Ecto neural progenitor cell (in vitro differentiated cells): ENCODE data around the gene TARS2.

Source experiments
- DNase-seq: peaks from one replicate; pipeline ENCODE4 v3.0.0-alpha.2; 2018; ENCODE audit warnings: low spot score

The TARS2 gene

DNA sequence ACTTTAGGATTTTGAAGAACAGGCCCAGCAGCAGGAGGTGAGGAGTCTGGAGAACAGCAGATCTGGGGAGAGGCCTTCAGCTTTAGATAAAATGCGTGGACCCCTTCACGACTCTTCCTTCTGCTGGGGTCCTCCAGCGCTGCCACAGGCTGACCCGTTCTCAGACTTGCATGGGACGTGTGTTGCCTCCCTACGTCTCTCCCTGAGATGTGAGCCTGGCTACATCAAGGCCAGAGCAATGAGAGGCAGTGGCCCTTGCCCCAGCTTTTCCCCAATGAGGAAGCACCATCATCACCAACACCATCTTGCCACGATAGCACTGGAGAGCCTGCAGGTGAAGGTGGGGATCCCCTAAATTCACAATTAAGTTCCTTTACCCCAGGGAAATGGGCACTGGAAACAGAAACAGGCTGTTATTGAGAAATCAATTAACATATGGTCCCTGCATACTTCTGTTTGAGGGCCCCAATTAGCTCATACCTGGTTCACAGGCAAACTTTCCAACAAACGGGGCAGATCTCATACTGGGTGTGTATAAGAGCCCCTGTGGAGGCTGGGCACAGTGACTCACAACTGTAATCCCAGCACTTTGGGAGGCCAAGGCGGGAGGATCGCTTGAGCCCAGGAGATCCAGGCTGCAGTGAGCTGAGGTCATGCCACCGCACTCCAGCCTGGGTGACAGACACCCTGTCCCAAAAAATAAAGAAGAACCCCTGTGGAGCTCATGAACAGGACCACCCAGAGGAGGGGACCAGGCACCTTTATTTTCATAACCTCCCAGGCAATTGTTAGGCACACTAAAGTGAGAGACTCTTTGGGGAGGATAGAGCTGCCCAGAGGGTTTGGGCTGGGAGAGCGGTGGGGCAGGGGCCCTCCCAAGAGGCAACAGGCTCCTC lies 49.9 kb downstream of the TARS2 start:
- DNase-seq, result no peak

DNA sequence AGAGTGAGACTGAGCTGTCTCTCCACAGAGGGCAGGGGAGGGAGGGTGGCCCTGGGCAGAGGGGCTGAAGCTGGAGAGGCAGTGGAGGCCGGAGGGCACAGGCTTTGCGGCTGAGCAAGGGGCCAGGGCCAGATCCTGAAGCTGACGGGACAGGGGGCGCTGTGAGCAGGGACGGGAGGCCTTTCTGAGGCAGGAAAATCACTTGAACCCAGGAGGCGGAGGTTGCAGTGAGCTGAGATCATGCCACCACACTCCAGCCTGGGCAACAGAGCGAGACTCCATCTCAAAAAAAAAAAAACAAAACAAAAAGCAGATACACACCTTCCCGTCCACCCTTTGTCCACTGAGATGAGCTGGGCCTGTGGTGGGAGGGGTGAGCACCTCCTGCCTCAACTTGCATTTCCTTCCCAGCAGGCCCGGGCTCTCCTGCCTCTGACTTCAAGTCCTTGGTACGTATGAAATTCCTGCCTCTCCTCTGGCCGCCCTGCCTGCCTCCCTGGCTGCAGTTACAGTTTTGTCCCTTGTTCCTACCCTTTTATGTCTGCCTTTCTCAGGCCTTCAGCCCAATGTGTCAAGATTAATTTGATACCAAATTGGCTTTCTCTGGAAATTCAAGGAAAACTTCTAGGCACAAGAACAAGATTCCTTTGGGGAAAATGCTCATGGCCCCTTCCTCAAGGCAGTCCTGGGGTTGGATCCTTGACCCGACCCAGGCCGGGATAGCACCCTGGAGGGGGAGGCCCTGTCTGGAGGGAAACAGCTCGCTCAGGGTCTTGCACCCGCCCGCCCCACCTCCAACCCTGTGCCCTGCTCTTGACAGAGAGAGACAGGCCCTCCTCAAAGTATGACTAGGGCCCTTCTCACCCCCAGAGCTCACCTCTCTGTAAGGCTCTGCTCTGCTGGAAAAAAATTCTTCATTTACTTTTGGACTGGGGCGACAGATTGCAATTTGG lies 50.8 kb downstream of the TARS2 start:
- DNase-seq, result peak; percentile 71

- no peak for DNase-seq
These were observed 56.4 kb downstream of the TARS2 start for GRCh38 chr1:150543500-150544143.

DNA sequence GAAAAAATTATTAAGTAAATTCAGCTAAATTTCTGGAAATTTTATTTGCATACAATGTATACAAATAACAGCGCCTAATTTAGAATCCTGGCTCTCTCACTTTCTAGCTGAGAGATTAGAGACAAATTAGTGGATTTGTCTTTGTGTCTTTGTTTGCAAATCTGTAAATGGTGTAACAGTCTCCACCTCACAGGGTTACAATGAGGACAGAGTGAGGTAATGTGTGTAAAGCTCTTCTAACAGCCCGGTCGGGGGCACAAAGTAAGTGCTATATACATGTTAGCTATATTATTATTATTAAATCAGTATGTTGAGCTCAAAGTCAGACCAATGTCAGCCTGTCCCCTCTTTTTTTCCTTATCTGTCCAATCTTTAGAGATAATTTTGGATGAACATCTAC lies 57.0 kb downstream of the TARS2 start:
- DNase-seq, result no peak

GRCh38 chr1:150545486-150546032 lies 58.3 kb downstream of the TARS2 start:
- no peak for DNase-seq

DNA sequence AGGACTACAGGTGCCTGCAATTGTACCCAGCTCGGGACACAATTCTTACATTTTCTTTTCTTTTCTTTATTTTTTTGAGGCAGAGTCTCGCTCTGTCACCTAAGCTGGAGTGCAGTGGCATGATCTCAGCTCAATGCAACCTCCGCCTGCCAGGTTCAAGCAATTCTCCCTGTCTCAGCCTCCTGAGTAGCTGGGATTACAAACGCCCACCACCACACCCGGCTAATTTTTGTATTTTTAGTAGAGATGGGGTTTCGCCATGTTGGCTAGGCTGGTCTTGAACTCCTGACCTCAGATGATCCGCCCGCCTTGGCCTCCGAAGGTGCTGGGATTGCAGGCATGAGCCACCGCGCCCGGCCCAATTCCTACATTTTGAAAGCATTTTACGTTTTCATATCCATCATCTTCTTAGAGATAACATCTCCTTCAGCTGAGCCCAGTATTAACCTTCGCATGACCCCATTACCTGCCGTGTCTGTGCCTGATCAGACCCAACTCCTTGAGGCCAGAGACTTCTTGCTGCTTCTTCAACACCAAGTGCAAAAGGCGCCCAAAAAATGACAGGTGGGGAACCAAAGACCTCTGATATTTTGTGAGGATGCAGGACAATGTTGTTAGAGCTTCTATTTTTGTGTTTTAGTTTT lies 59.2 kb downstream of the TARS2 start:
- DNase-seq, result no peak

- no peak for DNase-seq
These were observed 61.1 kb downstream of the TARS2 start for GRCh38 chr1:150548324-150548631.

DNA sequence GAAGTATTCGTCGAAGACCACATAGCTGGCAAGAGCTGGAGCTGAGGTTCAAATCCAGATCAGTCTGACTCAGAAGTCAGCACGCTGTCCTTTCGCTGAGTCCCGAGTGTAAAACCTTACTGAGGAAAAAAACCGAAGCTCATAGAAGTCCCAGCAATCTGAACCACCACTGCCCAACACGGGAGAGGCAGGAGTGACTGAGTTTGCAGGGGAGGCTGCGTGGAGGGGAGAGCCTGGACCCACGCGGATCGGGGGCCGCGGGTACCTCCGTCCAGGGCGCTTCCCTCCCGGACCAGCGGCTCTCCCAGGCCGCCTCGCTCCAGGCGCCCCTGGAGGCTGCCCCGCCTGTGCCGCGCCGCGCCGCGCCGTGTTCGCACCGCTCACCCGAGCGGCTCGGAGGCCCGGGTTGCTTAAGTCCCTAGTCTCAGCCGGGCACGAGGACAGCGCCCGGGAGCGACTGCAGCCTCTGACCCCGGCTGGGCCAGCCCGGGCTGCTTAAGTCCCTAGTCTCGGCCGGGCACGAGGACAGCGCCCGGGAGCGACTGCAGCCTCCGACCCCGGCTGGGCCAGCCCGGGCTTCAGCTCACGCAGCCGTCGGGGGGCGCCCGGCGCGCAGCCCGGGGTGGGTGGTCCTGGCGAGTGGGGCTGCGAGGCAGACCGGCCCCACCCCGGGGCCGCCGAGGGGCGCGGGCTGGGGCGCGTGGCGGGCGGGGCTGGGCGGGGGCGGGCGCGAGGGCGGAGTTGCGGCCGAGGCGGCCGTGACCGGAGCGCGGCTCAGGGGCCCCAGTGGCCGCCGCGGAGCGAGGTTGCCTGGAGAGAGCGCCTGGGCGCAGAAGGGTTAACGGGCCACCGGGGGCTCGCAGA lies 61.6 kb downstream of the TARS2 start, which contains the start of gene ADAMTSL4:
Gene ADAMTSL4 (plus strand): TSS at position 777 of the 864 bp plus-strand sequence. CDS start 2,881 bp downstream, outside the sequence.
- DNase-seq, result peak; percentile 83

DNA sequence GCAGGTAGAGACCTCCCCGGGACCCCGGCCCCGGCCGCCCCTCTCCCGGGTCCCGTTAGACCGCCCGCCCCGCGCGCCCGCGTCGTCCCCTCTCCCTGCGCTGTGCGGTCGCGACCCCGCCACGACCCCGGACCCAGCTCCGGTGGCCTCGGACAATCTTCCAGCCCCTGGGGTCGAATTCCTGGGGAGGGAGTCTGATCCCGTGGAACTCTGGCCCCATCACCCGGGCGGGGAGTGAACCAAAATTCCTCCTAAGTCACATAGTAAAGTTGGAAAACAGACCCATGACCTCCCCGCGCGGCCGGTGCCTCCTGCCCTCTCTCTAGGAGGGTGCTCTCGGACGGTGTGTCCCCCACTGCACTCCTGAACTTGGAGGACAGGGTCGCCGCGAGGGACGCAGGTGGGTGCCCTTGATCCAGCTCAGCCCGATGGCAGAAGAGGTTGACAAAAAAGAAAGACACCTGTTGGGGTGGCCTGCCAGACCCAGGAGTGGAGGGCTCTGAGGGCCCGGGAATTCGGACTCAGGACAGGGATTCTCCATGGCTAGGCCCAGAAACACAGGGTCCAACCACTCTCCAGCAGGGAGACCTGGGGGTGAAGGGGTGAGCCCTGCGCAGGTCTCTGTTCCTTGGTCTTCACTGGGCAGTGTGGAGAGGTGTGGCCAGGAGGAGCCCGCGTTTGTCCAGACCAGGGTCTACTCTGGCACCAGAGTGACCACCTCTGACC lies 62.4 kb downstream of the TARS2 start:
- peak; percentile 75 for DNase-seq

GRCh38 chr1:150550222-150551050 lies 63.2 kb downstream of the TARS2 start:
- DNase-seq, result peak; percentile 63

DNA sequence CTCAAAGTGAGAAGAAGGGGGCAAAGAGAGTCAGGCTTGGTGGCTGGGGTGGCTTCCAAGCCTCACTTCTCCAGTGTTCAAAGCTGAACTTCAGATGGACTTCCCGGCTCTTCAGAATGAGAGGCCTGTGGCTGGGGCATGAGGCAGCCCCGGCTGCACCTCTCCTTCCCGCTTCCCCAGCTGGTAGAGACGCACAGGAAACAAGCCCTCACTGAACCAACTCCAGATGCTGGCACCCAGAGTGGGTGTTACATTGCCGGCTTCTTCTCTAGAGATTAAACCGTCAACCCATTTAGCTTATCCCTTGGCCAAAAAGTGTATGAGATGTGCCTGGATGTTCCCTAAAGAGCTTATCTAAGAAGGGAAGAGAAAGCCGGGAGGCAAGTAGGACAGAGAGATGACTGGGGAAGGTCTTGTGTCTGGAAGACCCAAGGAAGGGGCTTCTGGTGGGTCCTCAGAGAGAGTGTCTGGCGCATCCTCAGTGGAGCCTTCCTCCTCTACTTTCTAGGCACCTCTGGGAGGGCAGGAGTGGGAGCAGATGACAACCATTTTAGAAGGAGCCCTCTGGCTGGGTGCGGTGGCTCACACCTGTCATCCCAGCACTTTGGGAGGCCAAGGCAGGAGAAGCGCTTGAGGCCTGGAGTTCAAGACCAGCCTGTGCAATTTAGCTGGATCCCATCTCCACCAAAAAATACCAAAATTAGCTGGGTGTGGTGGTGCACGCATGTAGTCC lies 64.0 kb downstream of the TARS2 start:
- no peak for DNase-seq

DNA sequence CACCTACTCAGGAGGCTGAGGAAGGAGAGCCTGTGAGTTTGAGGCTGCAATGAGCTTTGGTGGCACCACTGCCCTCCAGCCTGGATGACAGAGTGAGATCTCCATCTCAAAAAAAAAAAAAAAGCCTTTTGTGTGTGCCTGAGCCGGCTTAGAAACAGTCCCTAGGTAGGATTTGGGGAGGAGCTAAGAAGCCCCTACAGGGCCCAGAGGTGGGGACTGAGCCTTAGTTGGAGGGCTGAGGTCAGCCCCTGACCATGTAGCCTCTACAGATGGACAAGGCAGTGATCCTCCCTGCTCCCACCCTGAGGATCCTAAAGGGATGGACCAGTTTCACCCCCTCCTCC lies 64.5 kb downstream of the TARS2 start:
- DNase-seq, result no peak

GRCh38 chr1:150552128-150552910 lies 65.1 kb downstream of the TARS2 start:
- DNase-seq, result peak; percentile 62

GRCh38 chr1:150552911-150553289 lies 65.7 kb downstream of the TARS2 start:
- no peak for DNase-seq

DNA sequence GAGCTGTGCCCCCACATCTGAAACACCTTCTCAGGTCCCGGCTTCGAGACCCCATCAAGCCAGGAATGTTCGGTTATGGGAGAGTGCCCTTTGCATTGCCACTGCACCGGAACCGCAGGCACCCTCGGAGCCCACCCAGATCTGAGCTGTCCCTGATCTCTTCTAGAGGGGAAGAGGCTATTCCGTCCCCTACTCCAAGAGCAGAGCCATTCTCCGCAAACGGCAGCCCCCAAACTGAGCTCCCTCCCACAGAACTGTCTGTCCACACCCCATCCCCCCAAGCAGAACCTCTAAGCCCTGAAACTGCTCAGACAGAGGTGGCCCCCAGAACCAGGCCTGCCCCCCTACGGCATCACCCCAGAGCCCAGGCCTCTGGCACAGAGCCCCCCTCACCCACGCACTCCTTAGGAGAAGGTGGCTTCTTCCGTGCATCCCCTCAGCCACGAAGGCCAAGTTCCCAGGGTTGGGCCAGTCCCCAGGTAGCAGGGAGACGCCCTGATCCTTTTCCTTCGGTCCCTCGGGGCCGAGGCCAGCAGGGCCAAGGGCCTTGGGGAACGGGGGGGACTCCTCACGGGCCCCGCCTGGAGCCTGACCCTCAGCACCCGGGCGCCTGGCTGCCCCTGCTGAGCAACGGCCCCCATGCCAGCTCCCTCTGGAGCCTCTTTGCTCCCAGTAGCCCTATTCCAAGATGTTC lies 66.3 kb downstream of the TARS2 start:
- no peak for DNase-seq

DNA sequence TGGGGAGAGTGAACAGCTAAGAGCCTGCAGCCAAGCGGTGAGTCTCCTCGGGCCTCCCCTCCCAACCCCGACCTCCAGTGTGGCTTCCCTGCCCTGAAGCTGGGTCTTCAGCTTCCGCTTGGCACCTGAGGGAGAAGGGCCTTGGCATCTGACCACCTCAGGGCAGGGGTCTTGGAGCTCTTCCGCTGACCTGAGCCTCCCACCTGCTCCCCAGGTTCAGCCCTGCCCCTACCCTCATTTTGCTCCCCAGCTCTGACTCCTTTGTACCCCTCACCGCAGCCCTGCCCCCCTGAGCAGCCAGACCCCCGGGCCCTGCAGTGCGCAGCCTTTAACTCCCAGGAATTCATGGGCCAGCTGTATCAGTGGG lies 66.8 kb downstream of the TARS2 start:
- DNase-seq, result no peak
